Measurements from ENCODE around the gene PAX5. TPM values are rescaled to one million over a fixed set of nuclear protein-coding genes. Genes with fewer than 3 reads are reported as not detected.

The PAX5 gene
- total RNA-seq, 2 experiments from 2014 or later: 0.95 to 1.1 TPM

GRCh38 chr9:36839131-36839885 is 194.8 kb downstream of the PAX5 start:
- no peaks in the 10 kb centered on the region for H3K36me3 Mint-ChIP-seq (ENCODE audit: low read depth)
- CTCF ChIA-PET: interaction anchor here (1.0 kb wide), 1 partner anchor 12 kb away, joined by 3 read pairs; no protein-coding TSS in a partner anchor
- no peaks in the 10 kb centered on the region for H3K27me3 Mint-ChIP-seq
- POLR2A ChIA-PET: no interaction called here
- DNase-seq (no peak), ATAC-seq (no peak)
- no peak overlapping the region for H3K27ac Mint-ChIP-seq
- H3K4me3 Mint-ChIP-seq: no peak overlapping the region
- H3K4me1 Mint-ChIP-seq (ENCODE audit: low read depth): no peaks in the 10 kb centered on the region
- no peaks in the 10 kb centered on the region for H3K9me3 Mint-ChIP-seq
- no peak for TF ChIP-seq CTCF (IDR thresholded peaks at IDR 0.05)
- intact Hi-C loops (cut with micrococcal nuclease): no loop called here

- no peak overlapping the region for H3K27ac Mint-ChIP-seq
- no peaks in the 10 kb centered on the region for H3K36me3 Mint-ChIP-seq (ENCODE audit: low read depth)
- intact Hi-C loops (cut with micrococcal nuclease): no loop called here
- ATAC-seq (no peak), DNase-seq (no peak)
- no peaks in the 10 kb centered on the region for H3K4me1 Mint-ChIP-seq (ENCODE audit: low read depth)
- ChIA-PET POLR2A (no interaction called here), CTCF (interaction anchor here (1.0 kb wide), 1 partner anchor 35 kb away, joined by 3 read pairs; no protein-coding TSS in a partner anchor)
- H3K4me3 Mint-ChIP-seq: no peak overlapping the region
- no peaks in the 10 kb centered on the region for H3K27me3 Mint-ChIP-seq
- TF ChIP-seq CTCF (IDR thresholded peaks at IDR 0.05): no peak
- no peaks in the 10 kb centered on the region for H3K9me3 Mint-ChIP-seq
Measured at GRCh38 chr9:36837431-36838405, 196.3 kb downstream of the PAX5 start.

- CTCF ChIA-PET: no interaction called here
- no peak for TF ChIP-seq CTCF (IDR thresholded peaks at IDR 0.05)
- Mint-ChIP-seq H3K4me3 (no peak overlapping the region), H3K36me3 (ENCODE audit: low read depth) (no peaks in the 10 kb centered on the region), H3K27ac (no peak overlapping the region), H3K27me3 (no peaks in the 10 kb centered on the region), H3K4me1 (ENCODE audit: low read depth) (no peaks in the 10 kb centered on the region), H3K9me3 (no peaks in the 10 kb centered on the region)
- DNase-seq (no peak), ATAC-seq (no peak)
- intact Hi-C loops (cut with micrococcal nuclease): no loop called here
- POLR2A ChIA-PET: no interaction called here
Measured at GRCh38 chr9:36836486-36836885, 197.6 kb downstream of the PAX5 start.

- intact Hi-C loops (cut with micrococcal nuclease): no loop called here
- Mint-ChIP-seq H3K27ac (no peak overlapping the region), H3K36me3 (ENCODE audit: low read depth) (no peaks in the 10 kb centered on the region), H3K4me1 (ENCODE audit: low read depth) (no peaks in the 10 kb centered on the region), H3K9me3 (no peaks in the 10 kb centered on the region), H3K4me3 (no peak overlapping the region), H3K27me3 (no peaks in the 10 kb centered on the region)
- DNase-seq: no peak
- no peak for ATAC-seq
- TF ChIP-seq CTCF (IDR thresholded peaks at IDR 0.05): no peak
- POLR2A ChIA-PET: no interaction called here
- CTCF ChIA-PET: no interaction called here
Measured at GRCh38 chr9:36835271-36835996, 198.6 kb downstream of the PAX5 start.
